Upper lobe of left lung (tissue), 6 donors: ENCODE results near the gene IL12RB1. TPM values are rescaled to one million over a fixed set of nuclear protein-coding genes. Genes with fewer than 3 reads are reported as not detected.

Experiments used
- ATAC-seq, 2 donors: fragments of 200-7000 bp; cut with Tn5 transposase; one replicate each; pipeline ENCODE4 v1.9.1; 2022; ENCODE audit warnings: mild to moderate bottlenecking in 2 of 2, moderate library complexity in 2 of 2; ENCODE audit not compliant: low FRiP score in 2 of 2
- DNase-seq, 2 donors: peaks; one replicate each; pipeline ENCODE4 v3.0.0-alpha.2; 2019 to 2020
- H3K27ac ChIP-seq, 4 donors: fragments of 200-600 bp; sonication (generic); one replicate each; pipeline ENCODE4 v1.5.1; 2016 to 2019
- H3K27me3 ChIP-seq, 4 donors: fragments of 200-600 bp; sonication (generic); one replicate each; pipeline ENCODE4 v1.5.1; 2017 to 2019
- H3K36me3 ChIP-seq, 4 donors: fragments of 200-600 bp; sonication (generic); one replicate each; pipeline ENCODE4 v1.5.1; 2016 to 2019
- H3K4me1 ChIP-seq, 4 donors: fragments of 200-600 bp; sonication (generic); one replicate each; pipeline ENCODE4 v1.5.1; 2018 to 2019
- H3K4me3 ChIP-seq, 4 donors: fragments of 200-600 bp; sonication (generic); one replicate each; pipeline ENCODE4 v1.5.1; 2017 to 2019; ENCODE audit warnings: mild to moderate bottlenecking in 2 of 4, moderate library complexity in 1 of 4
- H3K9me3 ChIP-seq, 4 donors: fragments of 200-600 bp; sonication (generic); one replicate each; pipeline ENCODE4 v1.5.1; 2018 to 2019
- EP300 ChIP-seq, 4 donors: sonication (generic); formaldehyde crosslinking; IDR thresholded peaks; one replicate each; pipeline ENCODE4 v1.5.1; 2017; ENCODE audit warnings: antibody characterized with exemption in 4 of 4, control low read depth in 2 of 4
- POLR2A ChIP-seq, 4 donors: fragments of 450-650 bp; IDR thresholded peaks; one replicate each; pipeline ENCODE4 v1.5.1; 2016 to 2017; ENCODE audit warnings: antibody characterized with exemption in 4 of 4, mild to moderate bottlenecking in 2 of 4
- POLR2AphosphoS5 ChIP-seq, 2 donors: sonication (generic); formaldehyde crosslinking; IDR thresholded peaks; one replicate each; pipeline ENCODE4 v1.5.1; 2017; ENCODE audit warnings: antibody characterized with exemption in 2 of 2
- WGBS, 2 donors: methylation state at CpG; one replicate each; pipeline ENCODE4 v1.1.5; 2017 to 2018; 5-methylcytosine and 5-hydroxymethylcytosine counted together
- total RNA-seq, 6 donors: library from RNA; depleted of rRNA in 4 of 6; stranded (reverse); fragments of >200 nt in 4 of 6; gene quantifications; one replicate each; pipeline versions ENCODE4 v1.1.0 to v1.2.1, GENCODE V29; 2016 to 2021
- TF ChIP-seq, protein P1 (sequence below), 6 experiments: fragments of 450-650 bp in 4 of 6; fragments of 200-600 bp in 2 of 6; sonication (generic) in 2 of 6; IDR thresholded peaks; one replicate each; pipeline ENCODE4 v1.5.1; 2016 to 2019; ENCODE audit warnings: antibody characterized with exemption in 6 of 6
- donor health status: DM: no; HTN: no; CAD: no; lungs with moderate emphysema.
- donor health status: DM: no; HTN: yes; CAD: no; lungs with severe emphysema.

Gene IL12RB1
- total RNA-seq, 6 donors from 2014 or later: 2.6 to 13.2 (median 8.6) TPM

DNA sequence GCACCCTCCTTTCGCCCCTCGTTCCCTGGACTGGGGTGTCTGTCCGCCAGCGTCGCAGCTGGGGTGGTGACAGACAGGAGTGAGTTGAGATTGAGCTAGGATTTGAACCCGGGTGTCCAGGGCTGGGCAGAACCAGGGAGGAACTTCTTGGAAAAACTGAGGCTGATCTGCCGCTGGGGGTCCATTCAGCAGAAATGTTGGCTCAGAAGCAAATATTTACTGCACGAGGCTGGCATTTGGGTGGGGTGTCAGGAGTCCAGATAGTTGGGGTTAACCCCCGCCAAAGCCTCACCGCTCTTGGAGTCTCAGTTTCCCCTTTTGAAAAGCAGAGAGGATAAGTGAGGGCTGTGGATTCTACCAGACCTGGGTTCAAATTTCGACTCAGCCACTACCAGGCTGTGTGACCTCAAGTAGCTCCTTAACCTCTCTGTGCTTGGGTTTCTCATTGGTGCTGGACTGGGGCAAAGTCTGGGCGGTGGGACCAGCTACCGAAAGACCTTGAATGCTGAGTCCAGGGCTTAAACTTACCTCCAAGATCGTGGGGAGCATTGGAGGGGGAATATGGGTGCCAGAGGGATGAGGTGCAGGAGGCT is 31.8 kb upstream of the IL12RB1 start:
- no peak for TF ChIP-seq POLR2A (IDR thresholded peaks at IDR 0.05)
- TF ChIP-seq POLR2AphosphoS5 (IDR thresholded peaks at IDR 0.05): no peak
- TF ChIP-seq EP300 (IDR thresholded peaks at IDR 0.05): no peak
- TF ChIP-seq, protein P1, sequence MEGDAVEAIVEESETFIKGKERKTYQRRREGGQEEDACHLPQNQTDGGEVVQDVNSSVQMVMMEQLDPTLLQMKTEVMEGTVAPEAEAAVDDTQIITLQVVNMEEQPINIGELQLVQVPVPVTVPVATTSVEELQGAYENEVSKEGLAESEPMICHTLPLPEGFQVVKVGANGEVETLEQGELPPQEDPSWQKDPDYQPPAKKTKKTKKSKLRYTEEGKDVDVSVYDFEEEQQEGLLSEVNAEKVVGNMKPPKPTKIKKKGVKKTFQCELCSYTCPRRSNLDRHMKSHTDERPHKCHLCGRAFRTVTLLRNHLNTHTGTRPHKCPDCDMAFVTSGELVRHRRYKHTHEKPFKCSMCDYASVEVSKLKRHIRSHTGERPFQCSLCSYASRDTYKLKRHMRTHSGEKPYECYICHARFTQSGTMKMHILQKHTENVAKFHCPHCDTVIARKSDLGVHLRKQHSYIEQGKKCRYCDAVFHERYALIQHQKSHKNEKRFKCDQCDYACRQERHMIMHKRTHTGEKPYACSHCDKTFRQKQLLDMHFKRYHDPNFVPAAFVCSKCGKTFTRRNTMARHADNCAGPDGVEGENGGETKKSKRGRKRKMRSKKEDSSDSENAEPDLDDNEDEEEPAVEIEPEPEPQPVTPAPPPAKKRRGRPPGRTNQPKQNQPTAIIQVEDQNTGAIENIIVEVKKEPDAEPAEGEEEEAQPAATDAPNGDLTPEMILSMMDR (IDR thresholded peaks at IDR 0.05): no peak
- Histone ChIP-seq H3K27me3 (no peaks in the 10 kb centered on the region), H3K4me1 (peaks cover 16 to 26% (median 19%) of the 10 kb centered on the region in 4 donors), H3K27ac (peak overlapping the region; percentile 52 to 82 (median 64)), H3K36me3 (peaks cover 0 to 17% (median 11%) of the 10 kb centered on the region in 4 donors), H3K4me3 (peak overlapping the region in 3 of 4 donors; percentile 80 to 88 (median 81)), H3K9me3 (no peaks in the 10 kb centered on the region)
- 21 to 40% methylated on average over 10 to 14 of the region's 14 CpGs for WGBS, 2 donors
- ATAC-seq (no peak), DNase-seq (no peak)

DNA sequence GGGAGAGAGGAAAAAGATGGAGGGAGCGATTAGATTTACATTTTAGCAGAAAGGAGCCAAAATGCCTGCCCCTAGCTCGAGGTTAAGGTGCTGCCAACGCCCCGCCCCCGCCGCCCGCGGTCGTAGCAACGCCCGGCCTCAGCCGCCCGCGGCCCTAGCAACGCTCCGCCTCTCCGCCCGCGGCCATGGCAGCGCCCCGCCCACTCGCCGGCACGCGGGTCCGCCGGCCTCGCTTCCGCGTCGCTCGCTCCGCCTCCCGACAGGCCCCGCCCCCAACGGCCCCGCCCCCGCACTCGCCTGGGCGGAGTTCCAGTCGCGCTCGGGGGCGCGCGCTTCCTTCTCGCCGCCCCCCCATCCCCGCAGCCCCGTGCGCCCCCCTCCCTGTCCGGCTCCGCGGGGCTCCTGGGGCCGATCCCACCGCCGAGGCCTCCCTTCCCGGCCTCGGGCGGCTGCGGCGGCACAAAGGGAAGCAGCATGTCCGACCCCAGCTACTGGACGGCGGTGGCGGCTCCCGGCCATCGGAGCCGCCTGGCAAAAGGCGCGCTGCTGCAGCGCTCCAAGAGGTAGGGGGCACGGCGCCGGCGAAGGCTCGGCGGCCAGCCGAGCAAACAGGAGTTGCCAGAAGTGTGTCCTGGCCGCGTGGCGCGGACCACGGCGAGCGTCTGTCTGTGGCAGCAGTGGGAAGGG is 31.1 kb upstream of the IL12RB1 start:
- Histone ChIP-seq H3K9me3 (no peaks in the 10 kb centered on the region), H3K27me3 (no peaks in the 10 kb centered on the region), H3K4me1 (peaks cover 16 to 26% (median 19%) of the 10 kb centered on the region in 4 donors), H3K36me3 (peaks cover 0 to 11% (median 5%) of the 10 kb centered on the region in 4 donors), H3K4me3 (peak overlapping the region; percentile 80 to 88 (median 82)), H3K27ac (peak overlapping the region; percentile 52 to 82 (median 64))
- 0 to 2% methylated on average over 12 to 29 of the region's 86 CpGs for WGBS, 2 donors
- ATAC-seq (peak; percentile 87 to 98), DNase-seq (peak; percentile 93 to 100)
- TF ChIP-seq POLR2A (IDR thresholded peaks at IDR 0.05) (no peak), POLR2AphosphoS5 (IDR thresholded peaks at IDR 0.05) (no peak), EP300 (IDR thresholded peaks at IDR 0.05) (no peak)
- TF ChIP-seq, protein P1 (IDR thresholded peaks at IDR 0.05): peak in 1 of 6 experiments; percentile 6

DNA sequence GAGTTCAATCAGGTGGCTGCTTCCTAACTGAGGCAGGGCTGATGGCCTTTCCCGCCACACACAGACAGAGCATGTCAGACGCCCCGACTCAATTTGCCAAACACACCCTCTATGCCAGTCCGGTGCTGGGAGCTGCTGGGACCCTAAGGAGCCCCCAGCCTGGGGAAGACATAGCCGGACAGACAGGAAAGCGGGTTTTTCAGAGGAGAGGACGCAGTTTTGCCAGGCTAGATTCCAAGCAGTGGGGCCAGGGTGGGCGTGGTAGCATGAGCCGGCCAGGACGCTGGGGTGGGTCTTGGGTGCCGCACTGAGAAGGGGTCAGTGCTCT is 30.6 kb upstream of the IL12RB1 start:
- TF ChIP-seq, protein P1 (IDR thresholded peaks at IDR 0.05): no peak
- peaks cover 0 to 7% (median 4%) of the 10 kb centered on the region in 4 donors for H3K36me3 ChIP-seq
- WGBS, 2 donors: 21 to 35% methylated on average over 8 to 11 of the region's 11 CpGs
- H3K27ac ChIP-seq: peak overlapping the region in 2 of 4 donors; percentile 36 to 42
- no peaks in the 10 kb centered on the region for H3K9me3 ChIP-seq
- peak overlapping the region in 3 of 4 donors; percentile 80 to 88 (median 81) for H3K4me3 ChIP-seq
- H3K27me3 ChIP-seq: no peaks in the 10 kb centered on the region
- DNase-seq (no peak), ATAC-seq (no peak)
- peaks cover 16 to 30% (median 19%) of the 10 kb centered on the region in 4 donors for H3K4me1 ChIP-seq

DNA sequence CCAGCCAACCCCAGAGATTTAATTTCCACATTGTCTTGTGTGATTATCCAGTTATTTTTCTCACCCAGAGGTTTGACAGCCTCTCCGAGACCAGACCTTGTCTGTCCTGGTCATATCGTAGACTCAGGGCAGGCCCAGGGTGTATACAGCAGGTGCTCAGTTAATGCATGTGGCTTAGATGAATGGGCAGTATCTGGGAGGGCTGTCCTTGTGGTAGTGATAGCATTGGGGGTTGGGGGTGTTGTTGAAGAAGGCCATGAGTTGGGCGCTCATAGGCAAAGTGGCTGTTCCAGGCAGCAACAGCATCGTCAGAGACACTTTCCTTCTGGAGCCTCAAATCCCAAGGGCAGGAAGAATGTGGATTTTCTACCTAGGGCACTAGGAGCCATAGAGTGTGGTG is 27.7 kb upstream of the IL12RB1 start:
- Histone ChIP-seq H3K4me3 (no peak overlapping the region), H3K27ac (no peak overlapping the region), H3K36me3 (peaks cover 0 to 2% (median 0%) of the 10 kb centered on the region in 4 donors), H3K27me3 (no peaks in the 10 kb centered on the region), H3K9me3 (no peaks in the 10 kb centered on the region), H3K4me1 (peaks cover 29 to 48% (median 37%) of the 10 kb centered on the region in 4 donors)
- ATAC-seq (no peak), DNase-seq (no peak)
- no peak for TF ChIP-seq EP300 (IDR thresholded peaks at IDR 0.05)
- TF ChIP-seq, protein P1 (IDR thresholded peaks at IDR 0.05): no peak
- TF ChIP-seq POLR2AphosphoS5 (IDR thresholded peaks at IDR 0.05): no peak
- TF ChIP-seq POLR2A (IDR thresholded peaks at IDR 0.05): no peak
- WGBS, 2 donors: 94 to 100% methylated on average over 4 of the region's 4 CpGs
